Ectodermal cell (in vitro differentiated cells): ENCODE data around the gene ASPSCR1.

Experiments
- H3K27ac ChIP-seq: 2 replicates; pipeline ENCODE4 v1.7.0; 2013; ENCODE audit warnings: mild to moderate bottlenecking, low read depth, low read length; ENCODE audit not compliant: insufficient read depth, poor library complexity, severe bottlenecking
- H3K27me3 ChIP-seq: 2 replicates; pipeline ENCODE4 v1.7.0; 2013; ENCODE audit warnings: mild to moderate bottlenecking, low read length; ENCODE audit not compliant: insufficient read depth, control insufficient read depth, poor library complexity, severe bottlenecking
- H3K36me3 ChIP-seq: one replicate; pipeline ENCODE4 v1.7.0; 2013; ENCODE audit warnings: low read length; ENCODE audit not compliant: control insufficient read depth, insufficient read depth
- H3K4me1 ChIP-seq: one replicate; pipeline ENCODE4 v1.7.0; 2013; ENCODE audit warnings: low read length; ENCODE audit not compliant: control insufficient read depth, insufficient read depth
- H3K4me3 ChIP-seq: 2 replicates; pipeline ENCODE4 v1.7.0; 2013; ENCODE audit warnings: low read depth, low read length, control low read depth; ENCODE audit not compliant: insufficient read depth
- H3K9me3 ChIP-seq: 2 replicates; pipeline ENCODE4 v1.7.0; 2013; ENCODE audit warnings: mild to moderate bottlenecking, low read length, moderate library complexity; ENCODE audit not compliant: control insufficient read depth
- WGBS, 2 experiments: methylation state at CpG; one replicate each; pipeline ENCODE4 v1.1.7; 2013; ENCODE audit warnings: missing lambda C conversion rate in 2 of 2; 5-methylcytosine and 5-hydroxymethylcytosine counted together

ASPSCR1 gene

GRCh38 chr17:82053556-82054263, 76.3 kb downstream of the ASPSCR1 start:
- H3K4me3 ChIP-seq, result no peak overlapping the region

GRCh38 chr17:82054351-82055022, 77.1 kb downstream of the ASPSCR1 start:
- Histone ChIP-seq H3K9me3 (no peaks in the 10 kb centered on the region), H3K4me1 (peaks cover 8% of the 10 kb centered on the region), H3K27ac (no peak overlapping the region), H3K36me3 (peaks cover 47% of the 10 kb centered on the region), H3K27me3 (no peaks in the 10 kb centered on the region), H3K4me3 (no peak overlapping the region)
- 95 to 96% methylated on average over 38 of the region's 38 CpGs for WGBS, 2 experiments

More at GRCh38 chr17:82053556-82054263, 76.3 kb downstream of the ASPSCR1 start:
- Histone ChIP-seq H3K4me1 (peaks cover 8% of the 10 kb centered on the region), H3K9me3 (no peaks in the 10 kb centered on the region), H3K27ac (no peak overlapping the region), H3K27me3 (no peaks in the 10 kb centered on the region), H3K36me3 (peaks cover 47% of the 10 kb centered on the region)
- 96% methylated on average over 28 of the region's 28 CpGs for WGBS, 2 experiments

- Histone ChIP-seq H3K36me3 (peaks cover 44% of the 10 kb centered on the region), H3K27me3 (no peaks in the 10 kb centered on the region), H3K27ac (no peak overlapping the region), H3K4me1 (peaks cover 8% of the 10 kb centered on the region), H3K4me3 (no peak overlapping the region), H3K9me3 (no peaks in the 10 kb centered on the region)
- 92 to 94% methylated on average over 26 of the region's 26 CpGs for WGBS, 2 experiments
Measured at GRCh38 chr17:82055023-82055964, 77.9 kb downstream of the ASPSCR1 start.

GRCh38 chr17:82055965-82056728, 78.7 kb downstream of the ASPSCR1 start:
- no peaks in the 10 kb centered on the region for H3K9me3 ChIP-seq
- no peaks in the 10 kb centered on the region for H3K27me3 ChIP-seq
- H3K4me1 ChIP-seq, result peaks cover 4% of the 10 kb centered on the region
- no peak overlapping the region for H3K4me3 ChIP-seq
- H3K27ac ChIP-seq, result no peak overlapping the region
- peaks cover 50% of the 10 kb centered on the region for H3K36me3 ChIP-seq
- WGBS, 2 experiments, result 94 to 95% methylated on average over 28 of the region's 28 CpGs

- Histone ChIP-seq H3K9me3 (no peaks in the 10 kb centered on the region), H3K27ac (no peak overlapping the region), H3K4me3 (no peak overlapping the region), H3K27me3 (no peaks in the 10 kb centered on the region), H3K4me1 (peaks cover 4% of the 10 kb centered on the region), H3K36me3 (peaks cover 50% of the 10 kb centered on the region)
- 95% methylated on average over 29 of the region's 29 CpGs for whole genome bisulfite sequencing, 2 experiments
Measured at GRCh38 chr17:82056729-82057621, 79.5 kb downstream of the ASPSCR1 start.

GRCh38 chr17:82058230-82058854, 80.9 kb downstream of the ASPSCR1 start:
- Histone ChIP-seq H3K27ac (no peak overlapping the region), H3K4me1 (no peaks in the 10 kb centered on the region), H3K27me3 (no peaks in the 10 kb centered on the region), H3K9me3 (no peaks in the 10 kb centered on the region), H3K36me3 (peaks cover 50% of the 10 kb centered on the region), H3K4me3 (no peak overlapping the region)
- WGBS, 2 experiments, result 91 to 93% methylated on average over 17 of the region's 17 CpGs

- no peaks in the 10 kb centered on the region for H3K4me1 ChIP-seq
- no peaks in the 10 kb centered on the region for H3K9me3 ChIP-seq
- no peaks in the 10 kb centered on the region for H3K27me3 ChIP-seq
- no peak overlapping the region for H3K27ac ChIP-seq
- 95% methylated on average over 10 of the region's 10 CpGs for WGBS, 2 experiments
- no peak overlapping the region for H3K4me3 ChIP-seq
- peaks cover 46% of the 10 kb centered on the region for H3K36me3 ChIP-seq
Measured at GRCh38 chr17:82058855-82059249, 81.4 kb downstream of the ASPSCR1 start.

GRCh38 chr17:82059272-82060000, 82.0 kb downstream of the ASPSCR1 start:
- no peaks in the 10 kb centered on the region for H3K4me1 ChIP-seq
- H3K27me3 ChIP-seq, result no peaks in the 10 kb centered on the region
- H3K9me3 ChIP-seq, result no peaks in the 10 kb centered on the region
- H3K4me3 ChIP-seq, result no peak overlapping the region
- no peak overlapping the region for H3K27ac ChIP-seq
- 93 to 94% methylated on average over 19 of the region's 19 CpGs for WGBS, 2 experiments
- H3K36me3 ChIP-seq, result peaks cover 40% of the 10 kb centered on the region
